CD14-positive monocyte (primary cell): Measurements from ENCODE around the gene MAP1A. TPM values are rescaled to one million over a fixed set of nuclear protein-coding genes. Genes with fewer than 3 reads are reported as not detected.
A peak's percentile ranks its signal among the peaks of the same experiment; 100 is the strongest.

Experiments
- DNase-seq, 3 donors: peaks; one replicate each; pipeline ENCODE4 v3.0.0-alpha.2; 2011 to 2022
- H2AFZ ChIP-seq: 2 replicates; pipeline ENCODE4 v1.6.0; 2012; ENCODE audit warnings: mild to moderate bottlenecking, low read depth, low read length, inconsistent platforms; ENCODE audit not compliant: insufficient read depth, poor library complexity, severe bottlenecking
- H3K27ac ChIP-seq, 2 donors: 1 replicate in 1 of 2; 2 replicates in 1 of 2; pipeline ENCODE4 v1.5.1; 2012 to 2013; ENCODE audit warnings: low read length in 2 of 2, control low read depth in 1 of 2, inconsistent platforms in 1 of 2, low read depth in 1 of 2, mild to moderate bottlenecking in 1 of 2
- H3K27me3 ChIP-seq, 2 donors: one replicate each; pipeline versions ENCODE4 v1.6.0 to v1.6.1; 2011 to 2013; ENCODE audit warnings: low read length in 2 of 2; ENCODE audit not compliant: control insufficient read depth in 2 of 2, insufficient read depth in 2 of 2
- H3K36me3 ChIP-seq, 2 donors: replicated peaks in 1 of 2; 1 replicate in 1 of 2; 2 replicates in 1 of 2; pipeline versions ENCODE4 v1.5.1 to v1.6.1; 2012 to 2013; ENCODE audit warnings: low read length in 2 of 2, control low read depth in 1 of 2, inconsistent platforms in 1 of 2, mild to moderate bottlenecking in 1 of 2; ENCODE audit not compliant: insufficient read depth in 2 of 2, control insufficient read depth in 1 of 2
- H3K4me1 ChIP-seq, 2 donors: 1 replicate in 1 of 2; 2 replicates in 1 of 2; pipeline versions ENCODE4 v1.5.1 to v1.6.1; 2012 to 2013; ENCODE audit warnings: low read length in 2 of 2, control low read depth in 1 of 2, inconsistent platforms in 1 of 2, mild to moderate bottlenecking in 1 of 2, moderate library complexity in 1 of 2; ENCODE audit not compliant: insufficient read depth in 2 of 2, control insufficient read depth in 1 of 2
- H3K4me2 ChIP-seq: replicated peaks from 2 replicates; pipeline ENCODE3; 2012; ENCODE audit warnings: low read length, moderate library complexity, mild to moderate bottlenecking; ENCODE audit not compliant: poor library complexity, severe bottlenecking; ENCODE audit errors: extremely low read depth
- H3K4me3 ChIP-seq, 3 experiments: fragments of 200-600 bp in 1 of 3; sonication (generic) in 1 of 3; replicated peaks in 1 of 3; 1 replicate in 2 of 3; 2 replicates in 1 of 3; pipeline ENCODE4 v1.5.1; 2011 to 2013; ENCODE audit warnings: low read length in 3 of 3, mild to moderate bottlenecking in 3 of 3, control low read depth in 2 of 3, low read depth in 2 of 3, inconsistent platforms in 1 of 3, moderate library complexity in 1 of 3
- H3K79me2 ChIP-seq: 2 replicates; pipeline ENCODE4 v1.6.0; 2012; ENCODE audit warnings: mild to moderate bottlenecking, control low read depth, inconsistent platforms, low read length, moderate library complexity; ENCODE audit not compliant: insufficient read depth
- H3K9ac ChIP-seq: 2 replicates; pipeline ENCODE4 v1.6.0; 2017; ENCODE audit warnings: low read length, mild to moderate bottlenecking; ENCODE audit not compliant: insufficient read depth, poor library complexity, severe bottlenecking
- H3K9me3 ChIP-seq, 2 donors: replicated peaks in 1 of 2; 1 replicate in 1 of 2; 2 replicates in 1 of 2; pipeline versions ENCODE4 v1.5.1 to v1.6.1; 2012 to 2013; ENCODE audit warnings: low read length in 2 of 2, control low read depth in 1 of 2; ENCODE audit not compliant: control insufficient read depth in 1 of 2, insufficient read depth in 1 of 2
- H4K20me1 ChIP-seq: 2 replicates; pipeline ENCODE4 v1.6.0; 2012; ENCODE audit warnings: mild to moderate bottlenecking, low read length, control low read depth, moderate library complexity; ENCODE audit not compliant: insufficient read depth
- H3K27ac Mint-ChIP-seq, 7 donors: one replicate each; pipeline ENCODE4 v1.8.0; 2020; ENCODE audit warnings: mild to moderate bottlenecking in 7 of 7, mixed read lengths in 7 of 7, moderate library complexity in 6 of 7, inconsistent platforms in 2 of 7
- H3K27me3 Mint-ChIP-seq, 3 donors: one replicate each; pipeline ENCODE4 v1.8.0; 2021 to 2022; ENCODE audit warnings: low read depth in 3 of 3, mild to moderate bottlenecking in 3 of 3, mixed read lengths in 3 of 3, moderate library complexity in 3 of 3, inconsistent platforms in 1 of 3
- H3K36me3 Mint-ChIP-seq, 2 donors: one replicate each; pipeline ENCODE4 v1.8.0; 2020; ENCODE audit warnings: mixed read lengths in 2 of 2, inconsistent platforms in 1 of 2, mild to moderate bottlenecking in 1 of 2
- H3K4me1 Mint-ChIP-seq: one replicate; pipeline ENCODE4 v1.8.0; 2020; ENCODE audit warnings: mild to moderate bottlenecking, mixed read lengths
- H3K4me3 Mint-ChIP-seq, 2 donors: one replicate each; pipeline ENCODE4 v1.8.0; 2020; ENCODE audit warnings: mild to moderate bottlenecking in 2 of 2, mixed read lengths in 2 of 2, moderate library complexity in 1 of 2
- H3K9me3 Mint-ChIP-seq, 7 donors: one replicate each; pipeline ENCODE4 v1.8.0; 2020 to 2022; ENCODE audit warnings: mixed read lengths in 7 of 7, mild to moderate bottlenecking in 6 of 7, moderate library complexity in 6 of 7, inconsistent platforms in 2 of 7
- WGBS: methylation state at CpG from one replicate; pipeline ENCODE4 v1.1.5; 2013; ENCODE audit warnings: missing lambda C conversion rate; ENCODE audit not compliant: insufficient coverage; 5-methylcytosine and 5-hydroxymethylcytosine counted together
- intact Hi-C, 2 donors: fragments of 100-400 bp; cut with micrococcal nuclease; formaldehyde crosslinking; loops; one replicate each; pipeline versions ENCODE4 v1.15.0 to v1.15.1; 2023
- polyA plus RNA-seq, 3 donors: library from polyadenylated mRNA; depleted of rRNA in 1 of 3; unstranded in 2 of 3; stranded (reverse) in 1 of 3; fragments of 300-500 nt in 2 of 3; fragments of >200 nt in 1 of 3; fragmentation: Illumina TruSeq in 2 of 3; gene quantifications; 1 replicate in 2 of 3; 2 replicates in 1 of 3; pipeline ENCODE4 v1.2.3, GENCODE V29; 2012 to 2021
- TF ChIP-seq, protein P1 (sequence below): fragments of 200-600 bp; IDR thresholded peaks from one replicate; pipeline ENCODE4 v1.8.0; 2022; ENCODE audit warnings: antibody characterized with exemption, mild to moderate bottlenecking

Gene MAP1A
- polyA plus RNA-seq, 3 donors: 0.01 to 0.02 TPM; not detected in 1

DNA sequence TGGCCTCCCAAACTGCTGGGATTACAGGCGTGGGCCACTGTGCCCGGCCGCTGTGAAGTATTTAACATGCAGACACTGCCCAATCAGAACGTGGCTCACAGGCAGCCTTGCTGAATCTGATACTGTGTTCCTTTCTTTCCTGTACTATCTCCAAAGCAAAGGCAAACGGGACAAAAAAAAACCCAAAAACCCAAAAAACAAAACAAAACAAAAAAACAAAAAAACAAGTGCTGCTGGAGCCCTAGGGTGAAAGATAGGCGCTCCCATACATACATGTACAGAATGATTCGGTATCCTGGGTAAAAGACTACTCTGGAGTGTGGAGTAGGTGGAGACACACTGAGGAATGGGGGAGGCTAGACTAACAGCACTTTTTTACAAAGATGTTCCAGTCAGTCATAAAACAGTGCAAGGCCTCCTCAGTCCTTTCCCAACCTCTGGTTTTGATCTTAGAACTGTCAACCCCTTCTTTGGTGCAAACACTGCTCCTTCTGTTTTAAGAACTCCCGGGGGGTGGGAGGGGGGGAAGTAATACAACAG, 7.7 kb upstream of the MAP1A start:
- peaks cover 0 to 5% (median 0%) of the 10 kb centered on the region in 7 donors for H3K9me3 Mint-ChIP-seq
- H3K27ac Mint-ChIP-seq: peak overlapping the region in 1 of 7 donors; percentile 94
- Histone ChIP-seq H3K79me2 (no peaks in the 10 kb centered on the region), H3K4me1 (peaks cover 11 to 13% of the 10 kb centered on the region in 2 donors), H3K27me3 (peaks cover 9 to 11% of the 10 kb centered on the region in 2 donors), H3K9me3 (peaks cover 0 to 3% of the 10 kb centered on the region in 2 donors), H4K20me1 (no peaks in the 10 kb centered on the region), H3K9ac (no peak overlapping the region), H3K27ac (no peak overlapping the region), H3K36me3 (no peaks in the 10 kb centered on the region), H3K4me3 (peak overlapping the region in 1 of 3 experiments; percentile 97), H2AFZ (peak overlapping the region; percentile 96), H3K4me2 (peak overlapping the region; percentile 88)
- DNase-seq: no peak
- peaks cover 18% of the 10 kb centered on the region for H3K4me1 Mint-ChIP-seq
- intact Hi-C loops: loop anchor here (2.0 to 10.0 kb wide), 2 partner anchors 17 to 65 kb away; partner anchors contain the start of gene TP53BP1 (in 1 of the 2)
- peaks cover 14 to 18% (median 15%) of the 10 kb centered on the region in 3 donors for H3K27me3 Mint-ChIP-seq
- H3K36me3 Mint-ChIP-seq: no peaks in the 10 kb centered on the region
- TF ChIP-seq, protein P1, sequence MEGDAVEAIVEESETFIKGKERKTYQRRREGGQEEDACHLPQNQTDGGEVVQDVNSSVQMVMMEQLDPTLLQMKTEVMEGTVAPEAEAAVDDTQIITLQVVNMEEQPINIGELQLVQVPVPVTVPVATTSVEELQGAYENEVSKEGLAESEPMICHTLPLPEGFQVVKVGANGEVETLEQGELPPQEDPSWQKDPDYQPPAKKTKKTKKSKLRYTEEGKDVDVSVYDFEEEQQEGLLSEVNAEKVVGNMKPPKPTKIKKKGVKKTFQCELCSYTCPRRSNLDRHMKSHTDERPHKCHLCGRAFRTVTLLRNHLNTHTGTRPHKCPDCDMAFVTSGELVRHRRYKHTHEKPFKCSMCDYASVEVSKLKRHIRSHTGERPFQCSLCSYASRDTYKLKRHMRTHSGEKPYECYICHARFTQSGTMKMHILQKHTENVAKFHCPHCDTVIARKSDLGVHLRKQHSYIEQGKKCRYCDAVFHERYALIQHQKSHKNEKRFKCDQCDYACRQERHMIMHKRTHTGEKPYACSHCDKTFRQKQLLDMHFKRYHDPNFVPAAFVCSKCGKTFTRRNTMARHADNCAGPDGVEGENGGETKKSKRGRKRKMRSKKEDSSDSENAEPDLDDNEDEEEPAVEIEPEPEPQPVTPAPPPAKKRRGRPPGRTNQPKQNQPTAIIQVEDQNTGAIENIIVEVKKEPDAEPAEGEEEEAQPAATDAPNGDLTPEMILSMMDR: no peak
- H3K4me3 Mint-ChIP-seq: peak overlapping the region; percentile 90 to 91
- 57% methylated on average over 1 of the region's 8 CpGs for WGBS

DNA sequence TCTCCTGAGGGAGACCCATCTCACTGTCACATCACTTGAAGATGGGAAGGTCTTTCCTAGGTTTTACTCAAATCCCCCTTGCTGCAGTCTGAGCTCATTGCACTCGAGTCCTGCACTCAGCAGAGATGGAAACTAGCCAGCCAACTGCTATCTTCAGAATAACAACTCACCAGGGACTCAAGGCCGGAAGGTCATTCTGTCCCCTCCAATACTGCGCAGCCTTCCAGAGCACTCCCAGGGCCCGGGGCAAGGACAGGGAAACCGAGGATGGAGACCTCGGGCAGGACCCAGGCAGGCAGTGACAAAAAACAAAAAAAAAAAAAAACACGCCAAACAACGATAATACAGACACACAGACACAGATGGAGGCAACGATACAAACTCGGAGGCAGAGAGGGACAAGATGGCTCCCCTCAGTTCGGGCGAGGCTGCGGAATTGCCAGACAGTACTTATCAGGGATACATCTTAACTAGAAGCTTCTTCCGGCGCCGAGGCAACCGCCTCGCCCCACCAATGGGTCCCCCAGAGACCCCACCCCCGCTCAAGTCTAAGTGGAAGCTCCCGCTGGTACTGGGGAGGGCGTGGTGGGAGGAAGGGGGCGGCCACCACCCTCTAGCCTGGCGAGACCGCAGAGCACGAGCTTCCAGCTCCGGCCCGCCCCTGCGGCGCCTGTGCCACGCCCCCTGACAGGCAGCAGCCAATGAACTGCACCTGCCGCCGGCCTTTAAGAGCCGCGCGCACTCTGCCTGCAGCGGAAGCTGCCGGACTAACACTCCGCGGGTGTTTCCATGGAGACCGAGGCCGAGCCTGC, 7.0 kb upstream of the MAP1A start:
- H3K9ac ChIP-seq: peak overlapping the region; percentile 57
- Mint-ChIP-seq H3K27me3 (peaks cover 14 to 18% (median 15%) of the 10 kb centered on the region in 3 donors), H3K4me1 (peaks cover 18% of the 10 kb centered on the region), H3K4me3 (peak overlapping the region; percentile 90 to 91), H3K36me3 (no peaks in the 10 kb centered on the region), H3K27ac (peak overlapping the region; percentile 18 to 94 (median 86)), H3K9me3 (peaks cover 0 to 5% (median 0%) of the 10 kb centered on the region in 7 donors)
- no peaks in the 10 kb centered on the region for H3K79me2 ChIP-seq
- H4K20me1 ChIP-seq: no peaks in the 10 kb centered on the region
- peak overlapping the region; percentile 96 for H2AFZ ChIP-seq
- H3K27me3 ChIP-seq: peaks cover 9 to 11% of the 10 kb centered on the region in 2 donors
- peaks cover 11 to 13% of the 10 kb centered on the region in 2 donors for H3K4me1 ChIP-seq
- intact Hi-C loops: loop anchor here (2.0 to 10.0 kb wide), 2 partner anchors 18 to 66 kb away; partner anchors contain the start of gene TP53BP1 (in 1 of the 2)
- peak; percentile 97 to 100 (median 99) for DNase-seq
- 0% methylated on average over 29 of the region's 41 CpGs for WGBS
- H3K9me3 ChIP-seq: peaks cover 0 to 3% of the 10 kb centered on the region in 2 donors
- peak overlapping the region; percentile 88 for H3K4me2 ChIP-seq
- no peaks in the 10 kb centered on the region for H3K36me3 ChIP-seq
- TF ChIP-seq, protein P1: no peak
- H3K4me3 ChIP-seq: peak overlapping the region; percentile 59 to 97 (median 78)
- H3K27ac ChIP-seq: peak overlapping the region in 1 of 2 donors; percentile 77
